ENCODE results near the gene SEMA3F.

SEMA3F gene

GRCh38 chr3:50215529-50215928 is 60.4 kb downstream of the SEMA3F start:
- H3K4me2 ChIP-seq (ENCODE audit: low read depth, low read length): no peak overlapping the region
- H2AFZ ChIP-seq (ENCODE audit: low read length): no peak overlapping the region
- no peak for DNase-seq
- H3F3A ChIP-seq (ENCODE audit: insufficient read depth, low read length): no peaks in the 10 kb centered on the region
- no peaks in the 10 kb centered on the region for H4K20me1 ChIP-seq (ENCODE audit: insufficient read depth, low read length)
- H3K79me2 ChIP-seq (ENCODE audit: low read length): no peaks in the 10 kb centered on the region
- TF ChIP-seq EZH2 (optimal IDR thresholded peaks at IDR 0.05; ENCODE audit: low read depth, low read length): no peak
- no peak for TF ChIP-seq EZH2phosphoT487 (IDR thresholded peaks at IDR 0.05; ENCODE audit: low read length)
- TF ChIP-seq CTCF (IDR thresholded peaks at IDR 0.05; ENCODE audit: low read length): no peak
- H3K36me3 ChIP-seq (replicated peaks; ENCODE audit: insufficient read depth, low read length): no peaks in the 10 kb centered on the region
- no peak overlapping the region for H3K27ac ChIP-seq (ENCODE audit: low read length)
- no peaks in the 10 kb centered on the region for H3K9me2 ChIP-seq (replicated peaks; ENCODE audit: insufficient read depth, low read length)
- H3K9me3 ChIP-seq (replicated peaks; ENCODE audit: insufficient read depth, low read length): no peaks in the 10 kb centered on the region
- no peak overlapping the region for H3K4me3 ChIP-seq (ENCODE audit: low read length)
- no peaks in the 10 kb centered on the region for H3K4me1 ChIP-seq (ENCODE audit: low read length)
- H3K27me3 ChIP-seq (replicated peaks; ENCODE audit: insufficient read depth, low read length): peaks cover 80% of the 10 kb centered on the region
- no peak overlapping the region for H3K9ac ChIP-seq (ENCODE audit: low read length)

- Histone ChIP-seq H3K27ac (ENCODE audit: low read length) (no peak overlapping the region), H3K4me1 (ENCODE audit: low read length) (no peaks in the 10 kb centered on the region), H3K79me2 (ENCODE audit: low read length) (no peaks in the 10 kb centered on the region), H3K27me3 (replicated peaks; ENCODE audit: insufficient read depth, low read length) (peaks cover 67% of the 10 kb centered on the region), H3K9me3 (replicated peaks; ENCODE audit: insufficient read depth, low read length) (no peaks in the 10 kb centered on the region), H3K4me2 (ENCODE audit: low read depth, low read length) (no peak overlapping the region), H2AFZ (ENCODE audit: low read length) (no peak overlapping the region), H3K9me2 (replicated peaks; ENCODE audit: insufficient read depth, low read length) (no peaks in the 10 kb centered on the region), H3F3A (ENCODE audit: insufficient read depth, low read length) (no peaks in the 10 kb centered on the region), H4K20me1 (ENCODE audit: insufficient read depth, low read length) (no peaks in the 10 kb centered on the region), H3K36me3 (replicated peaks; ENCODE audit: insufficient read depth, low read length) (no peaks in the 10 kb centered on the region), H3K9ac (ENCODE audit: low read length) (no peak overlapping the region), H3K4me3 (ENCODE audit: low read length) (no peak overlapping the region)
- no peak for TF ChIP-seq EZH2 (optimal IDR thresholded peaks at IDR 0.05; ENCODE audit: low read depth, low read length)
- no peak for DNase-seq
Measured at GRCh38 chr3:50217681-50218080, 62.6 kb downstream of the SEMA3F start.

- Histone ChIP-seq H3K4me1 (ENCODE audit: low read length) (no peaks in the 10 kb centered on the region), H3K9me2 (replicated peaks; ENCODE audit: insufficient read depth, low read length) (no peaks in the 10 kb centered on the region), H3K36me3 (replicated peaks; ENCODE audit: insufficient read depth, low read length) (no peaks in the 10 kb centered on the region), H3K9me3 (replicated peaks; ENCODE audit: insufficient read depth, low read length) (no peaks in the 10 kb centered on the region), H3K9ac (ENCODE audit: low read length) (no peak overlapping the region), H4K20me1 (ENCODE audit: insufficient read depth, low read length) (no peaks in the 10 kb centered on the region), H3K27ac (ENCODE audit: low read length) (no peak overlapping the region), H3K27me3 (replicated peaks; ENCODE audit: insufficient read depth, low read length) (peaks cover 67% of the 10 kb centered on the region), H2AFZ (ENCODE audit: low read length) (no peak overlapping the region), H3K4me2 (ENCODE audit: low read depth, low read length) (no peak overlapping the region), H3K79me2 (ENCODE audit: low read length) (no peaks in the 10 kb centered on the region), H3F3A (ENCODE audit: insufficient read depth, low read length) (no peaks in the 10 kb centered on the region), H3K4me3 (ENCODE audit: low read length) (no peak overlapping the region)
- TF ChIP-seq CTCF (IDR thresholded peaks at IDR 0.05; ENCODE audit: low read length) (no peak), EZH2 (optimal IDR thresholded peaks at IDR 0.05; ENCODE audit: low read depth, low read length) (no peak), EZH2phosphoT487 (IDR thresholded peaks at IDR 0.05; ENCODE audit: low read length) (no peak)
- DNase-seq: no peak
Measured at GRCh38 chr3:50218448-50218847, 63.3 kb downstream of the SEMA3F start.

GRCh38 chr3:50219285-50219684 is 64.2 kb downstream of the SEMA3F start:
- no peaks in the 10 kb centered on the region for H3K9me3 ChIP-seq (replicated peaks; ENCODE audit: insufficient read depth, low read length)
- TF ChIP-seq EZH2 (optimal IDR thresholded peaks at IDR 0.05; ENCODE audit: low read depth, low read length) (no peak), CTCF (IDR thresholded peaks at IDR 0.05; ENCODE audit: low read length) (no peak), EZH2phosphoT487 (IDR thresholded peaks at IDR 0.05; ENCODE audit: low read length) (no peak)
- H4K20me1 ChIP-seq (ENCODE audit: insufficient read depth, low read length): no peaks in the 10 kb centered on the region
- H3K9me2 ChIP-seq (replicated peaks; ENCODE audit: insufficient read depth, low read length): no peaks in the 10 kb centered on the region
- H3K4me1 ChIP-seq (ENCODE audit: low read length): no peaks in the 10 kb centered on the region
- H3K27me3 ChIP-seq (replicated peaks; ENCODE audit: insufficient read depth, low read length): peaks cover 67% of the 10 kb centered on the region
- no peak overlapping the region for H3K4me3 ChIP-seq (ENCODE audit: low read length)
- H3K4me2 ChIP-seq (ENCODE audit: low read depth, low read length): no peak overlapping the region
- no peak overlapping the region for H2AFZ ChIP-seq (ENCODE audit: low read length)
- no peak overlapping the region for H3K27ac ChIP-seq (ENCODE audit: low read length)
- no peaks in the 10 kb centered on the region for H3F3A ChIP-seq (ENCODE audit: insufficient read depth, low read length)
- H3K79me2 ChIP-seq (ENCODE audit: low read length): no peaks in the 10 kb centered on the region
- DNase-seq: no peak
- no peaks in the 10 kb centered on the region for H3K36me3 ChIP-seq (replicated peaks; ENCODE audit: insufficient read depth, low read length)
- no peak overlapping the region for H3K9ac ChIP-seq (ENCODE audit: low read length)
